Activated CD8-positive, alpha-beta memory T cell treated with anti-CD3 and anti-CD28 coated beads, Interleukin-2, amount 50 U/mL, for 4 hours (primary cell): ENCODE data around the gene OSBP2.

Experiments
- DNase-seq: peaks from one replicate; pipeline ENCODE4 v3.0.0-alpha.2; 2020

Gene OSBP2

GRCh38 chr22:30821381-30821780, 126.7 kb downstream of the OSBP2 start:
- no peak for DNase-seq

DNA sequence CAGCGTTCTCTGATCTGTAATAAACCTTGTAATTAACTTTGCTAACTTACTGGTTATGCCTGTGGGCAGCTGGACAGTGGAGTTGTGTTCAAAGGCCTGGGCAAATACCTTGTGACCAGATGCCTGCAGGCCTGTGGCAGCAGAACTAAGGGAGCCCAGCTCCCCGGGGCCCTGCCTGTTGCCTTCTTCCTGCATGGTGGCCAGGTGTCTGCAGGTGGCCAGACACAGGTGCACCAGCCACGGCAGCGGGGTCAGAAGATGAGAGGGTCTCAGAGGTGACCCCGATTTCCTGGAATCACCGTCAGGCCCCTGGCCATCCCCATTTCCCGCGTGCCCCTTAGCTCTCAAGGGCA, 127.2 kb downstream of the OSBP2 start:
- no peak for DNase-seq

DNA sequence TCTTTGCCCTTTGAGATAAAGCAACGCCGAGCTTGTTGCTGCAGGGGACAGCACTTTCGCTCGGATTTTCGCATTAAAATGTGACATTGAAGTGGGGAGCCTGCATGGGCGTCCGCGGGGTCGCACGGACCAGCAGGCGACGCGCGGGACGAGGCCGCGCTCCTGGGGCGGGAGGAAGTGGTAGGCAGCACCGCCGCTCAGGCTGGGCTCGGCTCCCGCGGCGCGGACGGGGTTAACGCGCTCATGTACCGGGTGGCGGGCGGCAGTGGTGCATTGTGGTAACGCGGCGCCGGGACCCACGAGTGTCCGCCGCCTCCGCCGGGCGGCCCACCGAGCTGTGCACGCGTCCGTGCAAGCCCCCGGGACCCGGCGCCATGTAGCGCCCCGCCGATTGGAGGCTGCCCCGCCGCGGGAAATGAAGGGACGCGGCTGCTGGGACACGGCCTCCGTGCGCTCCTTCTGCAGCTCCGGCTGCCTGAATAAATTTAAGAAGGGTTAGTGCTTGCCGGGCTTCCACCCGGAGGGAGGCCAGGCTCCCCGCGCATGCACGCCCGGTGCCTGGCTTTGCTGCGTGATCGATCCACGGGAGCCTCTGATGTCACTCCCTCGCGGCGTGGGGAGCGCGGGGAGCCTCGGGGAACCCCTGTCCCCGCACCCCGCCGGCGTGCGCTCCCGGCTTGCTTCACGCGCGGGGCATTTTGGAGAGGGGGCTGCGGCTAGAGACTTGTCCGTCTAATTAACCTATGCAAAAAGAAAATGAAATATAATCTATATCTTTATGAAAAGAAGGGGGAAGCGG, 127.7 kb downstream of the OSBP2 start:
- no peak for DNase-seq

DNA sequence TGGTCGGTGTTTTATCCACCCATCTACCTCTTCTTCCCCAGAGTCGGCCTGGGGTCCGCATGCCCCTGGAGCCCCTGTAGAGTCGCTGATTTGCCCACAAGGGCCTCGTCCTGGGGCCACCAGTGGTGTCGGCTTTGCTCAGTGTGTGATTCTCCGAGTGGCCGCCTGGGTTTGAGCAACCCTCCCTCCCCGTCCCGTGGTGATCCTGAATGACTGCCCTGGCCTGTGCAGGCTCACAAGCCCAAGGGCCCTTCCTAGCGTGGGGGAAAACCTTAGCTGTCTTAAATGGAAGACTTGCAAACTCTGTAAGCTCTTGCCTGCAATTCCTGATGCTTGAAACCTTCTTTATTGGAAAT, 128.3 kb downstream of the OSBP2 start:
- DNase-seq, result no peak

DNA sequence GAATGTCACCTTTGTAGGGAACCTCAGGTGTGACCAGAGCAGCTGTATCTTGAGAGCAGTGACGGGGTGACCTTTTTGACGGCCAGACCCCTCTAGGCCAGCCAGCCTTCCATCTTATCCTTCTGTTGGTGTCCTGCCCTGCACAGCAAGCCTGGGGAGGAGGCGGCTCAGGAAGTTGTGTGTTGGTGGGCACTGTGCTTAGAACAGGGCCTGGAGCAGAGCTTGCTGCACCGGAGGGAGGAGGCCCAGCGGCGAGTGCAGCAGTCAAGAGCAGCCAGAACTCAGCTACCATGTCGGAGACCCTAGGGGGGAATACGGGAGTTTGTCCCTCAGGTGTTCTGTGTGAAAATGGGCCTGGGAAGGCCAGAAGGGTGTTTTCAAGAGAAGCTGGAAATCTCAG, 129.4 kb downstream of the OSBP2 start:
- no peak for DNase-seq

- no peak for DNase-seq
These were observed 130.0 kb downstream of the OSBP2 start for GRCh38 chr22:30824711-30825110.

DNA sequence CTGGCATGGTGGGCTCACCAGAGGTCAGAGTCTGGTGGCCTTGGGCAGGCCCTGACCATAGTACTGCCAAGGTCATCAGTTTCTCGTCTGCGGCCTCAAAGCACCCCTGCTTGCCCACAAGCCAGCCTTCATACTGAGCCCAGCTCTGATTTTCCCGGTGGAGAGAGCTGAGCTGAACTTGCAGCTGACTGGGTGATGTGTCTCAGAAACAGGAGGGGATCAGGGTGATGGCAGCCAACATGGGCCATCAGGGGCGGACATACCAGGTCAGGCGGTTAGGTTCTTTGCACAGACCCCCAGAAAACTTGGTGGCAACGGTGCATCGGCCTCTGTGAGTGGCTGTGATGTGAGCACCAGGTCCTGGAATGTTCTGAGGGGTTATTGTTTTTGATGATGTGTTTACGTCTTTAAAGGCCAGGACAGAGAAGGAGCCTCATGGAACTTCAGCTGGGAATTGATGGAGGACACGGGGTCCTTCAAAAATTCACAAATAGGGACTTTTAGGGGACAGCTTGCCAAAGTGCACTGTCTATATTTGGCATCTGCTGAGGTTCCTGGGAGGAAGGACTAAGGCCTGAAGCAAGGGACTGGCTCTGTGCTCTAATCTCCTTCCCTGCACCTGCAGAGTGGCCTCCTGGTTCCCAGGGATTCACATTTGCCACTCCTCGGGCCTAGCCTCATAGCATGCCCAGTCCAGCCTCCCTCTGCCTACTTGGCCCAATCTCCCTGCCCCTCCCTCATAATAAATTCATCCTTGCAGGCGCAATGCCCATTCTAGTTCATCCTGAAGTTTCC, 131.2 kb downstream of the OSBP2 start:
- no peak for DNase-seq

GRCh38 chr22:30826670-30827355, 132.1 kb downstream of the OSBP2 start:
- no peak for DNase-seq

GRCh38 chr22:30827646-30828045, 133.0 kb downstream of the OSBP2 start:
- DNase-seq, result no peak

- DNase-seq, result no peak
These were observed 133.8 kb downstream of the OSBP2 start for GRCh38 chr22:30828187-30829155.

DNA sequence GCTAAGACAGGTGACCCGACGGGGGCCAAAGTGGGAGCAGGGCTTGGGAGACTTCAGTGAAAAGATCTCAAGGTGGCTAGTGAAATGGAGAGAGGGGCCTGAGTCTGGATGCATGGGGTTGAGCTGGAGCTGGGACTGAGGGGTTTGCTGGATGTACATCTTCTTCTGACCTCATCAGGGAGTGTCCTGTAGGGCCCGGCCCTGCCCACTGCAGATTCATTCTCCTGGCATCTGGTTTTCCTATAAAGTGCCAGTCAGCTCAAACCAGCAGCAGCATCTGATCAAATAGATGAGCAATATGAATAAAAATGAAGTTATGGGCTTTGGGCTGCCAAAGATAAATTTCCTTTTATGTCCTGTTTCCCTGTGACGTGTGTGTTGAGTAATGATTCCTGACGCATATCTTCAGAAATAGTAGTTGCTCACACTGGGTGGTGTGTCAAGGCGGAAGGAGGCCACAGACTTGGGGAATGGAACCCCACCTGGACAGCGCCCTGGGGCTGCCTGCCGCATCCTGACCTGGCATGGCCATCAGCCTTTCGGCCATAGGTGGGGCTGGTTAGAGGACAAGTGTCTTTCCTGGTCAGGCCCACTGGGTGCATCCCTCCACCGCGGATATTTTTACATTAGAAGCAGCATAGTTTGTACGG, 135.4 kb downstream of the OSBP2 start:
- no peak for DNase-seq

DNA sequence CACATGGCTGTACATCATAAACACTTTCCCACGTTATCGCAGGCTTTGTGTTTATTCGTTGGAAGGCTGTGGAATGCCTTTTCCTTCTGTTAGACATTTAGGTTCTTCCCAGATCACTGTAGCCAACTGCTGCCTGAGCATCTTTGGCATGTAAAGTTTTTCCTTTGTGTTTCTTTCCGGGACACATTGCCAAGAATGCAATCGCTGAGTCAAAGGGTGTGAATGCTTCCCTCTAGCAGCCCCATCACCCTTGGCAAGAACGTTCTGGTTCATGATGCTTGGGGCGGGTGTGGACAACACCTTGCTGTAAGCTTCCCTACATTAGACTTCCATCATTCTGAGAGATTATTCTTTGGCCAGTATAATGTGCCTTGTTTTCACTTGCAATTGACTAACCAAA, 136.2 kb downstream of the OSBP2 start:
- no peak for DNase-seq

DNA sequence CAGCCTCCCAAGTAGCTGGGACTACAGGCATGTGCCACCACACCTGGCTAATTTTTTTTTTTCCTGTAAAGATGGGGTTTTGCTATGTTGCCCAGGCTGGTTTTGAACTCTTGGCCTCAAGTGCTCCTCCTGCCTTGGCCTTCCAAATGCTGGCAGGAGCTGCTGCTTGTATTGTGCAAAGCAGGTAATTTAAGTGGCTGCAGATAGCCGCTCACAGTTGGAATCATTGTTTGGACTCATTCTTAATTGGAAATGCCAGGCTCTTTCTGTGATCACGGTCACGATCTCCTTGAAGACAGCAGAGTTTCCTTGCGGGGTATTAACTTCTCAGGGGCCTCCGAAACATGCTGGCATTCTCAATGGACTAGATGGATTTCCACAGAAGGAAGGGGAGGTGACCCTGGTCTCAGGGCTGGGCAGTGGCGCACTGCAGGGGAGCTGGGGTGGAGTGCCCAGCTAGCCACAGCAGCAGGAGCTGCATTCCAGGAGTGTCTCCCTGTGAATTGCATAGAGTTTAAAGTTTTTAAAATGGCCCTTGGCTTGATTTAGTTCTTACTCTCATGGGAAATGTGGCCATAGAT, 137.8 kb downstream of the OSBP2 start:
- DNase-seq, result no peak

DNA sequence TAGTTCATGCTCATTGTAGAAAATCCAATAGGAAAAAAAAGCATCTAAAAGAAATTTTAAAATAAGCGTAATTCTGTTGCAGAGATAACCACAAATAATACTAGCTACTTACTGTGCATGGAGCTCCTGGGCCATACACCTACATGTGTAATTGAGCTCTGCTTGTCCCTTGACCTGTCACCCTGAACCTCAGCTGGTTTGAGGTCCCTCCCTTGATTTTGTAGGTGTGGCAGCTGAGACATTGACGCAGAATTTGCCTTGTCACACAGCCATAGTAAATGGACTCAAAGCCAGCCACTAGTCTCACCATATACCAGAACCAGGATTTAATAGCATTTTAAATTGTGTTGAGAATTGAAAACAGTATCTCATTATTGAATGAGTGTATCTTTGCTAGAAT, 138.6 kb downstream of the OSBP2 start:
- no peak for DNase-seq

DNA sequence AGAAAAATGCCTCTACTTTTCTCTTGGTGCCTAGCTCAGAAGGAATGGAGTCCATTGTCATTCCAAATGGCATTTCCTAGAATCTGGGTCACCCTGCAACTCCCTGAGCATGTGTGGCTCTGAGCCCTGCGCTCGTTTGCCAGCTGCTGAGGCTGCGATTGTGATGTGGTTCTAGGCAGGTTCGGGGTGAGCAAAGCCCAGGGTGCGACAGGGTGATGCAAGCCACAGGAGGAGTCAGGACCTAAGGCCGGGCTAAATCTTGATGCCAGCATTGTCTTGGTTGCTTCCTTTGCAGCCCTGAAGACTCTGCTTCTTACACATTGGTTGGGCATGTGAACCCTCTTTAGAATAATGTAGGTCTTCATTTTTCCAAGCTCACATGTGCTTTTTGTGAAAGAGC, 142.9 kb downstream of the OSBP2 start:
- no peak for DNase-seq

GRCh38 chr22:30838111-30838510, 143.4 kb downstream of the OSBP2 start:
- DNase-seq, result no peak

DNA sequence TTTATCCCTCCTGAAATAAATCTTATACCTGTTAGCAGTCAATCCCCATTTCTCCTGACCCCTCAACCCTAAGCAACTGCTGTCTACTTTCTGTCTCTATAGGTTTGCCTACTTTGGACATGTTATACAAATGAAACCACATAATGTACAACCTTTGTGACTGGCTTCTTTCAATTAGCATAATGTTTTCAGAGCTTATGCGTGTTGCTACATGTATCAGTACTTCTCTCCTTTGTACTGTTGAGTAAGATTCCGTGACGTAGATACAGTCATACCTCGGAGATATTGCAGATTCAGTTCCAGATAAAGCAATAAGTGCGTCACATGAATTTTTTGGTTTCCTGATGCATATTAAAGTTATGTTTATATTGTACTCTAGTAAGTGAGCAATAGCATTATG, 146.6 kb downstream of the OSBP2 start:
- no peak for DNase-seq

- DNase-seq, result no peak
These were observed 148.6 kb downstream of the OSBP2 start for GRCh38 chr22:30843245-30843644.

DNA sequence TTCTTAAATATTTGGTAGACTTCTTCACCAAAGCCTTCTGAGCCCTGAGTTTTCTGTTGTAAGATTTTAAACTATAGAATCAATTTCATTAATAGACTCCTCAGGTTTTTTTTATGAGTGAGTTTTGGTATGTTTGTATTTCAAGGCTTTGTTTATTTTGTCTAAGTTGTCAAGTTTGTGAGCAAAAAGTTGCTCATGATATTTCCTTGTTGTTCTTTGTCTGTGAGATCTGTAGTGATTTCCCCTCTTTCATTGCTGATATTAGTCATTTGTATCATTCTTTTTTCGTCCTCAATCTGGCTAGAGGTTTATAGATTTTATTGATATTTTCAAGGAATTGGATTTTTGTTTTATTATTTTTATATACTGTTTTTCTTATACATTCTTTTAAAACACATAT, 152.9 kb downstream of the OSBP2 start:
- no peak for DNase-seq

- no peak for DNase-seq
These were observed 160.6 kb downstream of the OSBP2 start for GRCh38 chr22:30855266-30855665.

- DNase-seq, result no peak
These were observed 161.2 kb downstream of the OSBP2 start for GRCh38 chr22:30855677-30856518.
